GM12865 (cell line): Measurements from ENCODE around the gene SBSN.

Experiments
- DNase-seq: peaks from one replicate; pipeline ENCODE4 v3.0.0; 2010; ENCODE audit warnings: low read depth
- H3K4me3 ChIP-seq: 2 replicates; pipeline ENCODE4 v1.5.1; 2011; ENCODE audit warnings: mild to moderate bottlenecking, low read depth, low read length, control low read depth
- TF ChIP-seq, protein P1 (sequence below): IDR thresholded peaks from 2 replicates; pipeline ENCODE4 v1.5.1; 2011; ENCODE audit warnings: low read length, control low read depth, low read depth, inconsistent platforms; ENCODE audit not compliant: insufficient read depth; ENCODE audit errors: missing control alignments

Gene SBSN

DNA sequence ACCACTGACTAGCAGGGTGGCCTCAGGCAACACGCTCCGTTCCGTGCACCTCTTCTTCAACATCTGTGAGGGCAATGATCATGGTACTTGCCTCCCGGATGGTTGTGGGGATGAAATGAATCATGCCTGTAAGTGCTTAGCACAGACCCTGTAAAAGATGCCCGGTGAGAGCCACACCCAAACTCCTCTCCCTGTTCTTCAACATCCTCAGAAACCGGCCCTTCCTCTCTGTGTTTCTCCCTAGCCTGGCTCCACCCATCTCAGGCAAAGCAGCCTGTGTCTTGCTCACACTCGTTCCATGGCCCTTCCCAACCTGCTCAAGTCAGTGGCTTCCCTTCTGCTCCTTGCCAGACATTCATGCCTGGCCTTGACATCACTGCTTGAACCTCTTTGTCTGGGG, 8.8 kb downstream of the SBSN start:
- TF ChIP-seq, protein P1, sequence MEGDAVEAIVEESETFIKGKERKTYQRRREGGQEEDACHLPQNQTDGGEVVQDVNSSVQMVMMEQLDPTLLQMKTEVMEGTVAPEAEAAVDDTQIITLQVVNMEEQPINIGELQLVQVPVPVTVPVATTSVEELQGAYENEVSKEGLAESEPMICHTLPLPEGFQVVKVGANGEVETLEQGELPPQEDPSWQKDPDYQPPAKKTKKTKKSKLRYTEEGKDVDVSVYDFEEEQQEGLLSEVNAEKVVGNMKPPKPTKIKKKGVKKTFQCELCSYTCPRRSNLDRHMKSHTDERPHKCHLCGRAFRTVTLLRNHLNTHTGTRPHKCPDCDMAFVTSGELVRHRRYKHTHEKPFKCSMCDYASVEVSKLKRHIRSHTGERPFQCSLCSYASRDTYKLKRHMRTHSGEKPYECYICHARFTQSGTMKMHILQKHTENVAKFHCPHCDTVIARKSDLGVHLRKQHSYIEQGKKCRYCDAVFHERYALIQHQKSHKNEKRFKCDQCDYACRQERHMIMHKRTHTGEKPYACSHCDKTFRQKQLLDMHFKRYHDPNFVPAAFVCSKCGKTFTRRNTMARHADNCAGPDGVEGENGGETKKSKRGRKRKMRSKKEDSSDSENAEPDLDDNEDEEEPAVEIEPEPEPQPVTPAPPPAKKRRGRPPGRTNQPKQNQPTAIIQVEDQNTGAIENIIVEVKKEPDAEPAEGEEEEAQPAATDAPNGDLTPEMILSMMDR: no peak
- no peak for DNase-seq
- no peak overlapping the region for H3K4me3 ChIP-seq

DNA sequence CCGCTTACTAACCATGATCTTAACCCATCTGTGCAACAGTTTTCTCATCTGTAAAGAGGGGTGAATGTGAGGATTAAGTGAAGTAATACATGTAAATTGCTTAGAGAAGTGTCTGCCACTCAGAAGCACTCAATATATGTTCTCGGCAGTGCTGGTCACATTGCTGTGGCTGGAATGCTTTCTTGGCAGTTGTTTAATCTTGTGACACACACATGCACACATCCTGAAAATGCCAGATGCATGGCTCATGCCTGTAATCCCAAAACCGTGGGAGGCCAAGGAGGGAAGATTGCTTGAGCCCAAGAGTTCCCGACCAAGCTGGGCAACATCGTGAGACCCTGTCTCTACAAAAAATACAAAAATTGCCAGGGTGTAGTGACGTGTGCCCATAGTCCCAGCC, 9.8 kb downstream of the SBSN start:
- DNase-seq: no peak
- H3K4me3 ChIP-seq: no peak overlapping the region
- TF ChIP-seq, protein P1: no peak

- TF ChIP-seq, protein P1: no peak
- no peak for DNase-seq
- no peak overlapping the region for H3K4me3 ChIP-seq
These were observed 10.8 kb downstream of the SBSN start for GRCh38 chr19:35517342-35517741.

DNA sequence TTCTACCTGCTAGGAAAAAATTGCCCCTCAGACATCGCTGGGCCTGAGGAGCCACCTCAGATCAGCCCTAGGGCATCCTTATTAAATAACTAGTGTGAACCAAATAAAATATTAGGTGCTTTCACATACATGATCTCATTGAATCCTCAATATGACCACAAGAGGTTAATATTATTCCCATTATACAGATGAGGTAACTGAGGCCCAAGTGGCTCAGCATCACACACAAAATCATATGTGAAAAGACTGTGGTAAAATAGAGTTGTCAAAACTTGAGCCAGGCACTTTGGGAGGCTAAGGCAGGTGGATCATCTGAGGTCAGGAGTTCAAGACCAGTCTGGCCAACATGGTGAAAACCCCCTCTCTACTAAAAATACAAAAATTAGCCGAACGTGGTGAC, 11.8 kb downstream of the SBSN start:
- no peak overlapping the region for H3K4me3 ChIP-seq
- TF ChIP-seq, protein P1: no peak
- DNase-seq: no peak

DNA sequence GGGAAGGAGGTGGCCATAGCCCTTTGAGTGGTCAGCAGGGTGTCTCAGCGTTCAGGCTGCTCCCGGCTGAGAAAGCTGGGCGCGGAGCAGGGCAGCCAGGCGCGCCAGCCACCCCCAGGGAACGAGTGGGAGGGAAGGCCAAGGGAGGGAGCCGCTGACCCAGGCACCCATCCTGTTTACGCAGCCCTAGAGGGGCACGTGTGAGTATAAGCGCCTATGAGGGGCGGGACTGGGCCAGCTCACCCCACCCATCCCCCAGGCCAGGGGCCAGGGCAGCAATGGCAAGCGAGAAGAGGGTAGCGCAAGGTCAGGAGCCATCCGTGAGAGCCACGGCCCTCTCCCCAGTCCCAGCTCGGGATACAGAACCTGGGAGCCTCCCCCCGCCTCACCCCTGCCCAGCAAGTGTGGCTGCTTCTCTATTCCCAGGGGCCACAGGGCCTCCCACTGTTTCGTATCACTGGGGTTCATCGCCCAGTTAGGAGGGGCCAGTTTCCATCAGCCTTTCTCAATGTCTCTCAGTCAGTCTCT, 13.8 kb downstream of the SBSN start:
- TF ChIP-seq, protein P1: no peak
- DNase-seq: no peak
- no peak overlapping the region for H3K4me3 ChIP-seq

DNA sequence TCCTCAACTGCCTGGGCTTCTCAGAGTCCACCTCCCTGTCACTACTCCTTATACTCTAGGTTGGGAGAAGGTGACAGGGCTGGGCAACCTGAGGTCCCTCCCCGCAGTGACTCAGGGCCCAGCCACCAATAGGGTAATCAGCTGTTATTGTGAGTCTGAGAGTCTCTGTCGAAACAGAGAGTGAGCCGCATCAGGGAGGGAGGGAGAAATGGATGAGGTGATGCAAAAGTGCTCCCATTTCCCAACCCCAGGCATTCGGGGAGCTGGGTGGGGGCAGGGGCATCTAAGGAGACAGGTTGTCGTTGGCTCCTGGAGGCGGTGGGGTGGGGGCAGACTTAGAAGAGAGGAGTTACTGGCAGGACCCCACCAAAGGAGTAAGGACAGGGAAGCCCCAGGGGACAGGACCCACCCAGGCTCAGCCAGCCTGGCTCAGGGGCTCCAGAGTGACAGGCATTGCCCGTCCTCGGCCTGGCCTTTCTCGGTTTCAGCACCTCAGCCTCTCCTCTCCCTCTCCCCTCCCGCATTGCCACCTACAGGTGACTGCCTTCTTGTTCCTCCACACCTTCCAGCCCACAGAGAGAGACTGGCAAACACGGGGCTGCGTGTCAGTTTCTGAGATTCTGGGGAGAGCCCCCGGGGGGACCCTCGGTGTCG, 14.4 kb downstream of the SBSN start, which contains the start of gene DMKN:
Gene DMKN, minus strand, starts transcription at position 22 of the 654 bp plus-strand sequence. CDS start 174 bp downstream, outside the sequence.
- no peak within 1 kb of the TSS for H3K4me3 ChIP-seq
- TF ChIP-seq, protein P1: no peak
- DNase-seq: no peak
